ENCODE data around the gene NPFFR1. TPM values are rescaled to one million over a fixed set of nuclear protein-coding genes. Genes with fewer than 3 reads are reported as not detected.

The NPFFR1 gene
- total and polyA plus RNA-seq, 2 experiments from 2014 or later = 0.03 to 0.05 TPM

DNA sequence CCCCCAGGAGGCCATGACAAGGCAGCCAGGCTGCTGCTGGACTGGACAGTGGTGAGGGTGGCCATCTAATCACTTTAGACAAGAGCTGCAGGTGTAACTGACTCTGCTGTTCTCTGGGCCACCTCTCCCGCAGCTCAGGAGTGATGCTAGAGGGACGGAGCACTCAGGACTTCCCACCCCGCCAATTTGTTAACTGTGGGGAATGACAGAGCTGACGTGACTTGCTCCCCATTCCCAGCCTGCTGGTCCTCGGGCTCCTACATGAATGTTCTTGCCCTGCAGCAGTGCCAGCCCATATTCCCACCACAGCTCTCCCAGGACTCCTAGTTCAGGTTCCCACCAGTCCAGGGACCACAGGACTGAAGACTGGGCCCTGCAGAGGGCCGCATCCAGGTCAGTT lies 16.7 kb upstream of the NPFFR1 start:
- Histone ChIP-seq H3K4me3 (no peak overlapping the region), H3K36me3 (ENCODE audit: insufficient read depth) (no peaks in the 10 kb centered on the region), H2AFZ (no peak overlapping the region), H3K4me2 (no peak overlapping the region), H3K27me3 (ENCODE audit: insufficient read depth) (no peaks in the 10 kb centered on the region), H3K9me2 (ENCODE audit: insufficient read depth) (no peaks in the 10 kb centered on the region), H3K79me2 (replicated peaks; ENCODE audit: insufficient read depth) (no peaks in the 10 kb centered on the region), H4K20me1 (replicated peaks; ENCODE audit: insufficient read depth) (no peaks in the 10 kb centered on the region), H3K27ac (ENCODE audit: low read depth) (no peak overlapping the region), H3K4me1 (ENCODE audit: insufficient read depth) (no peaks in the 10 kb centered on the region), H3F3A (replicated peaks; ENCODE audit: low read depth) (no peaks in the 10 kb centered on the region)
- Mint-ChIP-seq H3K4me1 (peaks cover 5% of the 10 kb centered on the region), H3K4me3 (no peak overlapping the region), H3K9me3 (no peaks in the 10 kb centered on the region), H3K27me3 (ENCODE audit: insufficient read depth, low read depth, poor library complexity) (peaks cover 2% of the 10 kb centered on the region), H3K27ac (no peak overlapping the region), H3K36me3 (ENCODE audit: low read depth) (peaks cover 4% of the 10 kb centered on the region; the same call in 1 of the 3 replicates)
- ATAC-seq (no peak), DNase-seq (ENCODE audit: low spot score) (no peak)
- TF ChIP-seq CREB1 (CRISPR knock-in tag; IDR thresholded peaks at IDR 0.05; ENCODE audit: low read depth) (no peak), ZNF114 (CRISPR knock-in tag; IDR thresholded peaks at IDR 0.05) (no peak), POLR2AphosphoS5 (IDR thresholded peaks at IDR 0.05; ENCODE audit: low read depth) (no peak), JUNB (IDR thresholded peaks at IDR 0.05; ENCODE audit: unreplicated experiment) (no peak), ZNF331 (CRISPR knock-in tag; IDR thresholded peaks at IDR 0.05; ENCODE audit: low read depth) (no peak), EZH2 (IDR thresholded peaks at IDR 0.05; ENCODE audit: low read depth, unreplicated experiment) (no peak), EZH2phosphoT487 (IDR thresholded peaks at IDR 0.05; ENCODE audit: unreplicated experiment) (no peak), NANOG (IDR thresholded peaks at IDR 0.05; ENCODE audit: borderline replicate concordance) (no peak), STAT1 (IDR thresholded peaks at IDR 0.05; ENCODE audit: unreplicated experiment) (no peak)
- TF ChIP-seq, protein P1, sequence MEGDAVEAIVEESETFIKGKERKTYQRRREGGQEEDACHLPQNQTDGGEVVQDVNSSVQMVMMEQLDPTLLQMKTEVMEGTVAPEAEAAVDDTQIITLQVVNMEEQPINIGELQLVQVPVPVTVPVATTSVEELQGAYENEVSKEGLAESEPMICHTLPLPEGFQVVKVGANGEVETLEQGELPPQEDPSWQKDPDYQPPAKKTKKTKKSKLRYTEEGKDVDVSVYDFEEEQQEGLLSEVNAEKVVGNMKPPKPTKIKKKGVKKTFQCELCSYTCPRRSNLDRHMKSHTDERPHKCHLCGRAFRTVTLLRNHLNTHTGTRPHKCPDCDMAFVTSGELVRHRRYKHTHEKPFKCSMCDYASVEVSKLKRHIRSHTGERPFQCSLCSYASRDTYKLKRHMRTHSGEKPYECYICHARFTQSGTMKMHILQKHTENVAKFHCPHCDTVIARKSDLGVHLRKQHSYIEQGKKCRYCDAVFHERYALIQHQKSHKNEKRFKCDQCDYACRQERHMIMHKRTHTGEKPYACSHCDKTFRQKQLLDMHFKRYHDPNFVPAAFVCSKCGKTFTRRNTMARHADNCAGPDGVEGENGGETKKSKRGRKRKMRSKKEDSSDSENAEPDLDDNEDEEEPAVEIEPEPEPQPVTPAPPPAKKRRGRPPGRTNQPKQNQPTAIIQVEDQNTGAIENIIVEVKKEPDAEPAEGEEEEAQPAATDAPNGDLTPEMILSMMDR (conservative IDR thresholded peaks at IDR 0.05; ENCODE audit: low read depth in 2 of 2) = no peak
- TF ChIP-seq, protein P2, sequence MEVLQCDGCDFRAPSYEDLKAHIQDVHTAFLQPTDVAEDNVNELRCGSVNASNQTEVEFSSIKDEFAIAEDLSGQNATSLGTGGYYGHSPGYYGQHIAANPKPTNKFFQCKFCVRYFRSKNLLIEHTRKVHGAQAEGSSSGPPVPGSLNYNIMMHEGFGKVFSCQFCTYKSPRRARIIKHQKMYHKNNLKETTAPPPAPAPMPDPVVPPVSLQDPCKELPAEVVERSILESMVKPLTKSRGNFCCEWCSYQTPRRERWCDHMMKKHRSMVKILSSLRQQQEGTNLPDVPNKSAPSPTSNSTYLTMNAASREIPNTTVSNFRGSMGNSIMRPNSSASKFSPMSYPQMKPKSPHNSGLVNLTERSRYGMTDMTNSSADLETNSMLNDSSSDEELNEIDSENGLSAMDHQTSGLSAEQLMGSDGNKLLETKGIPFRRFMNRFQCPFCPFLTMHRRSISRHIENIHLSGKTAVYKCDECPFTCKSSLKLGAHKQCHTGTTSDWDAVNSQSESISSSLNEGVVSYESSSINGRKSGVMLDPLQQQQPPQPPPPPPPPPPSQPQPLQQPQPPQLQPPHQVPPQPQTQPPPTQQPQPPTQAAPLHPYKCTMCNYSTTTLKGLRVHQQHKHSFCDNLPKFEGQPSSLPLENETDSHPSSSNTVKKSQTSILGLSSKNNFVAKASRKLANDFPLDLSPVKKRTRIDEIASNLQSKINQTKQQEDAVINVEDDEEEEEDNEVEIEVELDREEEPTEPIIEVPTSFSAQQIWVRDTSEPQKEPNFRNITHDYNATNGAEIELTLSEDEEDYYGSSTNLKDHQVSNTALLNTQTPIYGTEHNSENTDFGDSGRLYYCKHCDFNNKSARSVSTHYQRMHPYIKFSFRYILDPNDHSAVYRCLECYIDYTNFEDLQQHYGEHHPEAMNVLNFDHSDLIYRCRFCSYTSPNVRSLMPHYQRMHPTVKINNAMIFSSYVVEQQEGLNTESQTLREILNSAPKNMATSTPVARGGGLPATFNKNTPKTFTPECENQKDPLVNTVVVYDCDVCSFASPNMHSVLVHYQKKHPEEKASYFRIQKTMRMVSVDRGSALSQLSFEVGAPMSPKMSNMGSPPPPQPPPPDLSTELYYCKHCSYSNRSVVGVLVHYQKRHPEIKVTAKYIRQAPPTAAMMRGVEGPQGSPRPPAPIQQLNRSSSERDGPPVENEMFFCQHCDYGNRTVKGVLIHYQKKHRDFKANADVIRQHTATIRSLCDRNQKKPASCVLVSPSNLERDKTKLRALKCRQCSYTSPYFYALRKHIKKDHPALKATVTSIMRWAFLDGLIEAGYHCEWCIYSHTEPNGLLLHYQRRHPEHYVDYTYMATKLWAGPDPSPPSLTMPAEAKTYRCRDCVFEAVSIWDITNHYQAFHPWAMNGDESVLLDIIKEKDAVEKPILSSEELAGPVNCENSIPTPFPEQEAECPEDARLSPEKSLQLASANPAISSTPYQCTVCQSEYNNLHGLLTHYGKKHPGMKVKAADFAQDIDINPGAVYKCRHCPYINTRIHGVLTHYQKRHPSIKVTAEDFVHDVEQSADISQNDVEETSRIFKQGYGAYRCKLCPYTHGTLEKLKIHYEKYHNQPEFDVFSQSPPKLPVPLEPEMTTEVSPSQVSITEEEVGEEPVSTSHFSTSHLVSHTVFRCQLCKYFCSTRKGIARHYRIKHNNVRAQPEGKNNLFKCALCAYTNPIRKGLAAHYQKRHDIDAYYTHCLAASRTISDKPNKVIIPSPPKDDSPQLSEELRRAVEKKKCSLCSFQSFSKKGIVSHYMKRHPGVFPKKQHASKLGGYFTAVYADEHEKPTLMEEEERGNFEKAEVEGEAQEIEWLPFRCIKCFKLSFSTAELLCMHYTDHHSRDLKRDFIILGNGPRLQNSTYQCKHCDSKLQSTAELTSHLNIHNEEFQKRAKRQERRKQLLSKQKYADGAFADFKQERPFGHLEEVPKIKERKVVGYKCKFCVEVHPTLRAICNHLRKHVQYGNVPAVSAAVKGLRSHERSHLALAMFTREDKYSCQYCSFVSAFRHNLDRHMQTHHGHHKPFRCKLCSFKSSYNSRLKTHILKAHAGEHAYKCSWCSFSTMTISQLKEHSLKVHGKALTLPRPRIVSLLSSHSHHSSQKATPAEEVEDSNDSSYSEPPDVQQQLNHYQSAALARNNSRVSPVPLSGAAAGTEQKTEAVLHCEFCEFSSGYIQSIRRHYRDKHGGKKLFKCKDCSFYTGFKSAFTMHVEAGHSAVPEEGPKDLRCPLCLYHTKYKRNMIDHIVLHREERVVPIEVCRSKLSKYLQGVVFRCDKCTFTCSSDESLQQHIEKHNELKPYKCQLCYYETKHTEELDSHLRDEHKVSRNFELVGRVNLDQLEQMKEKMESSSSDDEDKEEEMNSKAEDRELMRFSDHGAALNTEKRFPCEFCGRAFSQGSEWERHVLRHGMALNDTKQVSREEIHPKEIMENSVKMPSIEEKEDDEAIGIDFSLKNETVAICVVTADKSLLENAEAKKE (CRISPR knock-in tag; IDR thresholded peaks at IDR 0.05) = no peak
- TF ChIP-seq, protein P3, sequence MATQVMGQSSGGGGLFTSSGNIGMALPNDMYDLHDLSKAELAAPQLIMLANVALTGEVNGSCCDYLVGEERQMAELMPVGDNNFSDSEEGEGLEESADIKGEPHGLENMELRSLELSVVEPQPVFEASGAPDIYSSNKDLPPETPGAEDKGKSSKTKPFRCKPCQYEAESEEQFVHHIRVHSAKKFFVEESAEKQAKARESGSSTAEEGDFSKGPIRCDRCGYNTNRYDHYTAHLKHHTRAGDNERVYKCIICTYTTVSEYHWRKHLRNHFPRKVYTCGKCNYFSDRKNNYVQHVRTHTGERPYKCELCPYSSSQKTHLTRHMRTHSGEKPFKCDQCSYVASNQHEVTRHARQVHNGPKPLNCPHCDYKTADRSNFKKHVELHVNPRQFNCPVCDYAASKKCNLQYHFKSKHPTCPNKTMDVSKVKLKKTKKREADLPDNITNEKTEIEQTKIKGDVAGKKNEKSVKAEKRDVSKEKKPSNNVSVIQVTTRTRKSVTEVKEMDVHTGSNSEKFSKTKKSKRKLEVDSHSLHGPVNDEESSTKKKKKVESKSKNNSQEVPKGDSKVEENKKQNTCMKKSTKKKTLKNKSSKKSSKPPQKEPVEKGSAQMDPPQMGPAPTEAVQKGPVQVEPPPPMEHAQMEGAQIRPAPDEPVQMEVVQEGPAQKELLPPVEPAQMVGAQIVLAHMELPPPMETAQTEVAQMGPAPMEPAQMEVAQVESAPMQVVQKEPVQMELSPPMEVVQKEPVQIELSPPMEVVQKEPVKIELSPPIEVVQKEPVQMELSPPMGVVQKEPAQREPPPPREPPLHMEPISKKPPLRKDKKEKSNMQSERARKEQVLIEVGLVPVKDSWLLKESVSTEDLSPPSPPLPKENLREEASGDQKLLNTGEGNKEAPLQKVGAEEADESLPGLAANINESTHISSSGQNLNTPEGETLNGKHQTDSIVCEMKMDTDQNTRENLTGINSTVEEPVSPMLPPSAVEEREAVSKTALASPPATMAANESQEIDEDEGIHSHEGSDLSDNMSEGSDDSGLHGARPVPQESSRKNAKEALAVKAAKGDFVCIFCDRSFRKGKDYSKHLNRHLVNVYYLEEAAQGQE (IDR thresholded peaks at IDR 0.05; ENCODE audit: unreplicated experiment) = no peak
- TF ChIP-seq, protein P4, sequence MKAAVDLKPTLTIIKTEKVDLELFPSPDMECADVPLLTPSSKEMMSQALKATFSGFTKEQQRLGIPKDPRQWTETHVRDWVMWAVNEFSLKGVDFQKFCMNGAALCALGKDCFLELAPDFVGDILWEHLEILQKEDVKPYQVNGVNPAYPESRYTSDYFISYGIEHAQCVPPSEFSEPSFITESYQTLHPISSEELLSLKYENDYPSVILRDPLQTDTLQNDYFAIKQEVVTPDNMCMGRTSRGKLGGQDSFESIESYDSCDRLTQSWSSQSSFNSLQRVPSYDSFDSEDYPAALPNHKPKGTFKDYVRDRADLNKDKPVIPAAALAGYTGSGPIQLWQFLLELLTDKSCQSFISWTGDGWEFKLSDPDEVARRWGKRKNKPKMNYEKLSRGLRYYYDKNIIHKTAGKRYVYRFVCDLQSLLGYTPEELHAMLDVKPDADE (IDR thresholded peaks at IDR 0.05) = no peak
